Astrocyte (in vitro differentiated cells and primary cell): ENCODE results near the gene NRAP. TPM values are rescaled to one million over a fixed set of nuclear protein-coding genes. Genes with fewer than 3 reads are reported as not detected.

Experiments used
- DNase-seq: peaks from one replicate; pipeline ENCODE4 v3.0.0-alpha.2; 2010; ENCODE audit warnings: low read depth
- FAIRE-seq: peaks from 2 replicates; lab custom pipeline; 2011; peaks lifted over from hg19 to GRCh38; lab: Jason Lieb, UNC
- H2AFZ ChIP-seq: 2 replicates; pipeline ENCODE4 v1.6.0; 2012; ENCODE audit warnings: low read depth, low read length, inconsistent platforms
- H3K27ac ChIP-seq: 2 replicates; pipeline ENCODE4 v1.5.1; 2011; ENCODE audit warnings: low read depth, low read length, inconsistent platforms
- H3K27me3 ChIP-seq: 2 replicates; pipeline ENCODE4 v1.6.0; 2011; ENCODE audit warnings: low read length, inconsistent platforms; ENCODE audit not compliant: insufficient read depth
- H3K36me3 ChIP-seq: 2 replicates; pipeline ENCODE4 v1.5.1; 2011; ENCODE audit warnings: low read length, inconsistent platforms; ENCODE audit not compliant: insufficient read depth
- H3K4me1 ChIP-seq: 2 replicates; pipeline ENCODE4 v1.5.1; 2011; ENCODE audit warnings: low read length, inconsistent platforms; ENCODE audit not compliant: insufficient read depth
- H3K4me2 ChIP-seq: 2 replicates; pipeline ENCODE4 v1.6.0; 2012; ENCODE audit warnings: low read length, inconsistent platforms
- H3K4me3 ChIP-seq: 2 replicates; pipeline ENCODE4 v1.5.1; 2011; ENCODE audit warnings: low read depth, mild to moderate bottlenecking, low read length, inconsistent platforms; ENCODE audit not compliant: insufficient read depth
- H3K79me2 ChIP-seq: 2 replicates; pipeline ENCODE4 v1.6.0; 2012; ENCODE audit warnings: mild to moderate bottlenecking, low read length, inconsistent platforms; ENCODE audit not compliant: insufficient read depth
- H3K9ac ChIP-seq: 2 replicates; pipeline ENCODE4 v1.6.0; 2012; ENCODE audit warnings: mild to moderate bottlenecking, low read length, inconsistent platforms
- H3K9me3 ChIP-seq: 2 replicates; pipeline ENCODE4 v1.5.1; 2012; ENCODE audit warnings: low read depth, mild to moderate bottlenecking, low read length, inconsistent platforms; ENCODE audit not compliant: insufficient read depth
- H4K20me1 ChIP-seq: 2 replicates; pipeline ENCODE4 v1.6.0; 2012; ENCODE audit warnings: low read length, inconsistent platforms; ENCODE audit not compliant: insufficient read depth
- H3K27ac Mint-ChIP-seq: one replicate; pipeline ENCODE4 v1.8.0; 2021; ENCODE audit warnings: mild to moderate bottlenecking, mixed read lengths; ENCODE audit not compliant: unreplicated experiment
- H3K27me3 Mint-ChIP-seq: one replicate; pipeline ENCODE4 v1.8.0; 2021; ENCODE audit warnings: low read depth, mixed read lengths; ENCODE audit not compliant: unreplicated experiment
- H3K36me3 Mint-ChIP-seq: one replicate; pipeline ENCODE4 v1.8.0; 2021; ENCODE audit warnings: low read depth, mixed read lengths; ENCODE audit not compliant: unreplicated experiment
- H3K4me1 Mint-ChIP-seq: one replicate; pipeline ENCODE4 v1.8.0; 2021; ENCODE audit warnings: low read depth, mixed read lengths; ENCODE audit not compliant: unreplicated experiment
- H3K4me3 Mint-ChIP-seq: one replicate; pipeline ENCODE4 v1.8.0; 2021; ENCODE audit warnings: mild to moderate bottlenecking, moderate library complexity, mixed read lengths; ENCODE audit not compliant: unreplicated experiment
- H3K9me3 Mint-ChIP-seq: one replicate; pipeline ENCODE4 v1.8.0; 2021; ENCODE audit warnings: mild to moderate bottlenecking, mixed read lengths; ENCODE audit not compliant: unreplicated experiment
- CTCF ChIP-seq: IDR thresholded peaks from 2 replicates; pipeline ENCODE4 v1.5.1; 2011; ENCODE audit warnings: low read depth, mild to moderate bottlenecking, inconsistent platforms, low read length, moderate library complexity; ENCODE audit not compliant: insufficient read depth
- EZH2 ChIP-seq: IDR thresholded peaks from 2 replicates; pipeline ENCODE4 v1.6.1; 2012; ENCODE audit warnings: mild to moderate bottlenecking, low read length, inconsistent platforms; ENCODE audit not compliant: insufficient read depth
- total RNA-seq: library from RNA; stranded (reverse); gene quantifications from 2 replicates; pipeline ENCODE4 v1.2.1, GENCODE V29; 2021

Gene NRAP
- total RNA-seq, 1 donor from 2014 or later, result not detected

- DNase-seq (peak; percentile 82), FAIRE-seq (peak; percentile 54)
- Histone ChIP-seq H3K79me2 (no peaks in the 10 kb centered on the region), H3K27ac (peak overlapping the region; percentile 41), H3K27me3 (peaks cover 4% of the 10 kb centered on the region), H3K9ac (peak overlapping the region; percentile 13), H2AFZ (no peak overlapping the region), H3K4me2 (peak overlapping the region; percentile 59), H3K4me1 (peaks cover 11% of the 10 kb centered on the region), H3K4me3 (peak overlapping the region; percentile 8), H3K36me3 (no peaks in the 10 kb centered on the region), H3K9me3 (no peaks in the 10 kb centered on the region), H4K20me1 (no peaks in the 10 kb centered on the region)
- no peak for TF ChIP-seq CTCF
- no peak for TF ChIP-seq EZH2
- Mint-ChIP-seq H3K4me3 (no peak overlapping the region), H3K27ac (peak overlapping the region; percentile 62), H3K9me3 (no peaks in the 10 kb centered on the region), H3K27me3 (peaks cover 2% of the 10 kb centered on the region), H3K4me1 (peaks cover 14% of the 10 kb centered on the region), H3K36me3 (no peaks in the 10 kb centered on the region)
Measured at GRCh38 chr10:113644185-113645120, 19.4 kb downstream of the NRAP start.

- Histone ChIP-seq H4K20me1 (no peaks in the 10 kb centered on the region), H3K79me2 (no peaks in the 10 kb centered on the region), H3K9me3 (no peaks in the 10 kb centered on the region), H3K4me3 (no peak overlapping the region), H2AFZ (no peak overlapping the region), H3K27ac (no peak overlapping the region), H3K9ac (no peak overlapping the region), H3K27me3 (peaks cover 4% of the 10 kb centered on the region), H3K4me2 (no peak overlapping the region), H3K4me1 (peaks cover 11% of the 10 kb centered on the region), H3K36me3 (no peaks in the 10 kb centered on the region)
- no peaks in the 10 kb centered on the region for H3K9me3 Mint-ChIP-seq
- peaks cover 4% of the 10 kb centered on the region for H3K27me3 Mint-ChIP-seq
- no peak for TF ChIP-seq EZH2
- no peak for TF ChIP-seq CTCF
- H3K4me3 Mint-ChIP-seq, result no peak overlapping the region
- no peaks in the 10 kb centered on the region for H3K36me3 Mint-ChIP-seq
- DNase-seq (no peak), FAIRE-seq (peak; percentile 13)
- no peak overlapping the region for H3K27ac Mint-ChIP-seq
- peaks cover 12% of the 10 kb centered on the region for H3K4me1 Mint-ChIP-seq
Measured at GRCh38 chr10:113643183-113643582, 20.7 kb downstream of the NRAP start.

- Histone ChIP-seq H3K36me3 (no peaks in the 10 kb centered on the region), H3K27ac (no peak overlapping the region), H3K4me1 (peaks cover 11% of the 10 kb centered on the region), H3K4me3 (no peak overlapping the region), H3K4me2 (no peak overlapping the region), H3K9me3 (no peaks in the 10 kb centered on the region), H3K27me3 (peaks cover 4% of the 10 kb centered on the region), H3K79me2 (no peaks in the 10 kb centered on the region), H4K20me1 (no peaks in the 10 kb centered on the region), H3K9ac (no peak overlapping the region), H2AFZ (no peak overlapping the region)
- peaks cover 4% of the 10 kb centered on the region for H3K27me3 Mint-ChIP-seq
- H3K27ac Mint-ChIP-seq, result no peak overlapping the region
- H3K9me3 Mint-ChIP-seq, result no peaks in the 10 kb centered on the region
- no peaks in the 10 kb centered on the region for H3K36me3 Mint-ChIP-seq
- TF ChIP-seq CTCF, result no peak
- no peak for TF ChIP-seq EZH2
- peaks cover 12% of the 10 kb centered on the region for H3K4me1 Mint-ChIP-seq
- no peak overlapping the region for H3K4me3 Mint-ChIP-seq
- DNase-seq (no peak), FAIRE-seq (no peak)
Measured at GRCh38 chr10:113641702-113642101, 22.1 kb downstream of the NRAP start.
